Mesendoderm (in vitro differentiated cells): ENCODE results near the gene TRPM8.

Experiments used
- DNase-seq: peaks from one replicate; pipeline ENCODE4 v3.0.0; 2013
- H2AK5ac ChIP-seq: 2 replicates; pipeline ENCODE4 v1.6.1; 2013; ENCODE audit warnings: low read length, inconsistent platforms
- H2BK120ac ChIP-seq: 2 replicates; pipeline ENCODE4 v1.6.1; 2013; ENCODE audit warnings: low read depth, mild to moderate bottlenecking, low read length, moderate library complexity, mixed read lengths
- H2BK15ac ChIP-seq: replicated peaks from 2 replicates; pipeline ENCODE4 v1.6.1; 2013; ENCODE audit warnings: low read depth, mild to moderate bottlenecking, moderate library complexity
- H2BK5ac ChIP-seq: 2 replicates; pipeline ENCODE4 v1.6.1; 2013; ENCODE audit warnings: low read length, inconsistent platforms
- H3K18ac ChIP-seq: 2 replicates; pipeline ENCODE4 v1.6.1; 2013; ENCODE audit warnings: mild to moderate bottlenecking, low read length, mixed read lengths
- H3K23ac ChIP-seq: one replicate; pipeline ENCODE4 v1.6.1; 2013; ENCODE audit warnings: low read length
- H3K27ac ChIP-seq: 2 replicates; pipeline ENCODE4 v1.5.1; 2013; ENCODE audit warnings: low read depth, mild to moderate bottlenecking, inconsistent platforms, low read length, moderate library complexity
- H3K27me3 ChIP-seq: 2 replicates; pipeline ENCODE4 v1.6.1; 2013; ENCODE audit warnings: low read length, control low read depth, mild to moderate bottlenecking, inconsistent platforms; ENCODE audit not compliant: insufficient read depth, poor library complexity
- H3K36me3 ChIP-seq: 2 replicates; pipeline ENCODE4 v1.6.1; 2013; ENCODE audit warnings: low read length, inconsistent platforms; ENCODE audit not compliant: control insufficient read depth, insufficient read depth
- H3K4ac ChIP-seq: one replicate; pipeline ENCODE4 v1.6.1; 2013; ENCODE audit warnings: low read depth, mild to moderate bottlenecking, low read length, moderate library complexity
- H3K4me1 ChIP-seq: 2 replicates; pipeline ENCODE4 v1.6.1; 2013; ENCODE audit warnings: low read depth, low read length, inconsistent platforms; ENCODE audit not compliant: control insufficient read depth
- H3K4me2 ChIP-seq: 2 replicates; pipeline ENCODE4 v1.6.1; 2013; ENCODE audit warnings: low read length
- H3K4me3 ChIP-seq: 2 replicates; pipeline ENCODE4 v1.5.1; 2013; ENCODE audit warnings: mild to moderate bottlenecking, low read length
- H3K56ac ChIP-seq: one replicate; pipeline ENCODE4 v1.6.1; 2013; ENCODE audit warnings: low read length
- H3K79me1 ChIP-seq: 2 replicates; pipeline ENCODE4 v1.6.1; 2013; ENCODE audit warnings: low read length, inconsistent platforms
- H3K79me2 ChIP-seq: 2 replicates; pipeline ENCODE4 v1.6.1; 2013; ENCODE audit warnings: mild to moderate bottlenecking, low read length; ENCODE audit not compliant: control insufficient read depth, insufficient read depth
- H3K9ac ChIP-seq: 2 replicates; pipeline ENCODE4 v1.6.1; 2013; ENCODE audit warnings: low read length, inconsistent platforms
- H4K5ac ChIP-seq: one replicate; pipeline ENCODE4 v1.6.1; 2013; ENCODE audit warnings: low read length
- H4K8ac ChIP-seq: one replicate; pipeline ENCODE4 v1.6.1; 2013; ENCODE audit warnings: low read depth, mild to moderate bottlenecking, control low read depth, low read length, moderate library complexity
- WGBS: extraction: QIAGEN DNeasy Blood & Tissue Kit; methylation state at CpG from one replicate; pipeline ENCODE4 v1.1.7; 2013; ENCODE audit warnings: low lambda C conversion rate, missing lambda C conversion rate; ENCODE audit not compliant: insufficient coverage; ENCODE audit errors: extremely low coverage; 5-methylcytosine and 5-hydroxymethylcytosine counted together

The TRPM8 gene

GRCh38 chr2:233938676-233939370 is 21.6 kb downstream of the TRPM8 start:
- H3K56ac ChIP-seq: no peak overlapping the region
- no peak overlapping the region for H3K4me2 ChIP-seq
- H4K8ac ChIP-seq: no peak overlapping the region
- H3K79me1 ChIP-seq: no peaks in the 10 kb centered on the region
- H3K79me2 ChIP-seq: no peaks in the 10 kb centered on the region
- no peaks in the 10 kb centered on the region for H3K36me3 ChIP-seq
- no peak overlapping the region for H3K18ac ChIP-seq
- no peak overlapping the region for H2BK5ac ChIP-seq
- H4K5ac ChIP-seq: no peak overlapping the region
- no peak overlapping the region for H3K9ac ChIP-seq
- H3K27me3 ChIP-seq: no peaks in the 10 kb centered on the region
- no peak overlapping the region for H3K27ac ChIP-seq
- H2AK5ac ChIP-seq: no peak overlapping the region
- WGBS: no CpG with 5 or more reads among the region's 36 CpGs
- no peak overlapping the region for H2BK120ac ChIP-seq
- H3K4me1 ChIP-seq: no peaks in the 10 kb centered on the region
- no peak overlapping the region for H3K23ac ChIP-seq
- DNase-seq: no peak
- H3K4me3 ChIP-seq: no peak overlapping the region
- no peak overlapping the region for H2BK15ac ChIP-seq
- no peak overlapping the region for H3K4ac ChIP-seq

DNA sequence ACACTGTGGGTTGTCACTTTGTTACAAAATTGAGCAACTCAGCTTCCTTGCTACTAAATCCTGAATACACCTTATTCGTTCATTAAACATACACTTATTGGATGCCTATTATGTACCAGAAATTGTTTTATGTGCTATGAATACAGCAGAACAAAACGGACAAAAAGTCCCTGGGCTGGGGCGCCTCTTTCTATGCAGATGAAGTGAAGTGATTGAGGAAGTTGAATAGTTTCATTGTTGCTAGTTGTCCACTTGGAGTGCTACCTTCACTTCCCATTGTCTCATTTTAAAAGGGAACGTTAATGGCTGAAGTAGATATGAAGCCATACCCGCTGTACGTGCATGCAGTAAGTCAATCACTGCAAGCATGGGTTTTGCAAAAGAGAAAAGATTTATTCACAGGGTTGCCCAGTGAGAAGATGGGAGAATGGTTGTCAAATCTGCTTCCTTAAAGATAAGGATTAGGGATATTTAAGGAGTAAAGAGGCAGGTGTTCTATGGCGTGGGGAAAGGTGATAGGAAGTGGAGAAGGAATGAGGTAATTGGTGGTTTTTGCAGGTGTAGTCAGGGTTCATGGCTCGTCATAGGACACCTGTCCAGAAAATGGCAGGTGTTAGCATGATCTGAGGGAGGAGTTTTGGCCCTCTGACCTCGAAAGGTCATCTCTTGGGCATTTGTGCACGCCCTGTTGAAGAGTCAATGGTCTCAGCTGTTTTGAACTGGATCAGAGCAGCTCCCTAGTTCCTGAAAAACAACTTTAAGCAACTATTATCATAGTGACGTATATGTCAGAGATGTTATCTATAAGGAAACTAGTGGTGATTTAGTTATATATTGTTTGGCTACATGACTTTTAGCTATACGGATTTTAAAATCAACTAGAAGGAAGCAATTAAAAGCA is 23.5 kb downstream of the TRPM8 start:
- no peak overlapping the region for H3K4me3 ChIP-seq
- H4K5ac ChIP-seq: no peak overlapping the region
- no peak overlapping the region for H2BK120ac ChIP-seq
- no peak for DNase-seq
- no peak overlapping the region for H3K27ac ChIP-seq
- H3K4me2 ChIP-seq: no peak overlapping the region
- H2BK15ac ChIP-seq: no peak overlapping the region
- H3K79me2 ChIP-seq: no peaks in the 10 kb centered on the region
- no peaks in the 10 kb centered on the region for H3K79me1 ChIP-seq
- no peak overlapping the region for H2AK5ac ChIP-seq
- no peak overlapping the region for H3K18ac ChIP-seq
- no peak overlapping the region for H3K23ac ChIP-seq
- H3K4ac ChIP-seq: no peak overlapping the region
- H3K9ac ChIP-seq: no peak overlapping the region
- no peaks in the 10 kb centered on the region for H3K27me3 ChIP-seq
- no peaks in the 10 kb centered on the region for H3K36me3 ChIP-seq
- H4K8ac ChIP-seq: no peak overlapping the region
- H3K56ac ChIP-seq: no peak overlapping the region
- no peak overlapping the region for H2BK5ac ChIP-seq
- no peaks in the 10 kb centered on the region for H3K4me1 ChIP-seq
- no CpG with 5 or more reads among the region's 12 CpGs for WGBS

DNA sequence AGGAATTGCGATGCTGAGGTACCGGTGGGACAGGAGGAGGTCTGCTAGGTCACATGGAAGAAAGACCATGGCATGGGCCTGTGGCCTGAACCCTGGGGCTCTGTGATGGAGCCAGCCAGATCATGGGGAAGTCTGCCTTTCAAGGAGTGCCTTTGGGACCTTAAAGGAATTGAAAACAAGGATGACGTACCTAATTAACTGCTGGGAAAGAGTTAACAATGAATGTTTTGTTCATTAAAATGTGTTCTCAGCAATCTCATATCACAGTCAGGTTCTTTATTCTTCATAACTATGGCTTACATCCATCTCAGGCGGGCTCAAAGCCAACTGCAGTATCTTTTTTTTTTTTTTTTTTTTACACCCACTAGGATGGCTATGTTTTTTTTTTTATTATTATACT is 25.6 kb downstream of the TRPM8 start:
- Histone ChIP-seq H3K9ac (no peak overlapping the region), H3K27me3 (no peaks in the 10 kb centered on the region), H4K8ac (no peak overlapping the region), H2BK120ac (no peak overlapping the region), H3K4me2 (no peak overlapping the region), H3K79me1 (no peaks in the 10 kb centered on the region), H3K4me1 (no peaks in the 10 kb centered on the region), H4K5ac (no peak overlapping the region), H3K23ac (no peak overlapping the region), H3K56ac (no peak overlapping the region), H2BK5ac (no peak overlapping the region), H3K27ac (no peak overlapping the region), H3K4me3 (no peak overlapping the region), H3K79me2 (no peaks in the 10 kb centered on the region), H3K4ac (no peak overlapping the region), H2BK15ac (no peak overlapping the region), H3K36me3 (no peaks in the 10 kb centered on the region), H2AK5ac (no peak overlapping the region), H3K18ac (no peak overlapping the region)
- WGBS: no CpG with 5 or more reads among the region's 4 CpGs
- no peak for DNase-seq

- WGBS: no CpG with 5 or more reads among the region's 1 CpG
- H3K36me3 ChIP-seq: no peaks in the 10 kb centered on the region
- no peak overlapping the region for H3K23ac ChIP-seq
- H4K8ac ChIP-seq: no peak overlapping the region
- H2BK15ac ChIP-seq: no peak overlapping the region
- no peak overlapping the region for H2AK5ac ChIP-seq
- H3K56ac ChIP-seq: no peak overlapping the region
- H3K4ac ChIP-seq: no peak overlapping the region
- H2BK120ac ChIP-seq: no peak overlapping the region
- no peak overlapping the region for H3K27ac ChIP-seq
- H3K9ac ChIP-seq: no peak overlapping the region
- H2BK5ac ChIP-seq: no peak overlapping the region
- H3K79me2 ChIP-seq: no peaks in the 10 kb centered on the region
- no peak for DNase-seq
- no peaks in the 10 kb centered on the region for H3K79me1 ChIP-seq
- no peak overlapping the region for H4K5ac ChIP-seq
- no peak overlapping the region for H3K18ac ChIP-seq
- H3K4me1 ChIP-seq: no peaks in the 10 kb centered on the region
- H3K4me2 ChIP-seq: no peak overlapping the region
- no peaks in the 10 kb centered on the region for H3K27me3 ChIP-seq
- no peak overlapping the region for H3K4me3 ChIP-seq
These were observed 27.1 kb downstream of the TRPM8 start for GRCh38 chr2:233944269-233944668.

DNA sequence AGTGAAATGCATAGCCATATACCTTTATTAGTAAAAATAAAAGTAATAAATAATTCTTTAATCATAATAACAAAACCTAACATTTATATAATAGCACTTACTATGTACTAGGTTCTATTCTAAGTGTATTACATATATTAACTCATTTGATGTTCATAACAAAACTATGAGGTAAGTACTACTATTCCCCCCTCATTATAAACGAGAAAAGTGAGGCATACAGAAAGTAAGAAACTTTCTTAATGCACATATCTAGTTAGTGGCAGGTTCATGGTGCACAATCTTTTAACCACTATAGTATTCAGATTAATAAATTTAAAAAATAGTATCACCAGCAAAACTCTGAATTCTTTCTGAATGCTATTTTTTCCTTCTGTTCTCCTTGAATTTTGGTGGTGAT is 27.5 kb downstream of the TRPM8 start:
- Histone ChIP-seq H3K4me1 (no peaks in the 10 kb centered on the region), H3K4me3 (no peak overlapping the region), H3K79me2 (no peaks in the 10 kb centered on the region), H3K23ac (no peak overlapping the region), H2BK120ac (no peak overlapping the region), H2BK5ac (no peak overlapping the region), H4K8ac (no peak overlapping the region), H3K56ac (no peak overlapping the region), H3K79me1 (no peaks in the 10 kb centered on the region), H3K27ac (no peak overlapping the region), H3K27me3 (no peaks in the 10 kb centered on the region), H3K36me3 (no peaks in the 10 kb centered on the region), H2BK15ac (no peak overlapping the region), H3K4ac (no peak overlapping the region), H3K18ac (no peak overlapping the region), H2AK5ac (no peak overlapping the region), H3K9ac (no peak overlapping the region), H4K5ac (no peak overlapping the region), H3K4me2 (no peak overlapping the region)
- no CpG with 5 or more reads among the region's 1 CpG for WGBS
- no peak for DNase-seq
